Measurements from ENCODE around the gene CAPS. TPM values are rescaled to one million over a fixed set of nuclear protein-coding genes. Genes with fewer than 3 reads are reported as not detected.

CAPS gene
- polyA plus RNA-seq, 4 donors, result 7.2 to 53.8 (median 23.4) TPM

DNA sequence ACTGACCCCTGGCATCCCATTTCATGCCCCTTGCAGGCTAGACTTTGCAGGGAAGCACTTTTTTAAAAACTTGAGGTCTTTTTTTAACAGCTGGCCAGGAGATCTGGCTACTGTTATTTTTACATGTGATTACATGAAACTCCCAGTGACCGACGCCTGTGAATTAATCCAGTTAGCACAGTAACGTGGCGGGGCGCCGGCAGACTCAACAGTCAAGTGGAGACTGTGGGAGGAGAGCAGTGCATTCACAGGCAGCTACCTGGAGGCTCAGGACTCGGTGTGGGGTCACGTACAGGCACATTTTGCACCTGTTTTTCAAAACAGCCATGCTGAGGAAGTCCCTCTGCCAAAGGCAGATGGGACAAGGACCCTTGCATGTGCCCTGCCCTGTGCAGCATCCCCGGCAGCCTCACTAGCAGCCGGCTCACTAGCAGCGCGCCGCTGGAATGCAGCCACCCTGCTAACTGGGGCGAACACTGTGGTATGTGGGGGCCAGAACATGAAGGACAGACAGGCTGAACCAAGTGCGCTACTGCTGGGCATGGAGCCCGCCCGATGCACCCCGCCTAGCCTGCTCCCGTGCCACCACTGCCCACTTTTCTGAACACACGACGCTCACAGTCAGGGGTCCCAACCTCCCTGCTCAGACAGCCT lies 18.7 kb downstream of the CAPS start:
- no peak for DNase-seq (ENCODE audit: low read depth in 4 of 4, low spot score in 3 of 4)

DNA sequence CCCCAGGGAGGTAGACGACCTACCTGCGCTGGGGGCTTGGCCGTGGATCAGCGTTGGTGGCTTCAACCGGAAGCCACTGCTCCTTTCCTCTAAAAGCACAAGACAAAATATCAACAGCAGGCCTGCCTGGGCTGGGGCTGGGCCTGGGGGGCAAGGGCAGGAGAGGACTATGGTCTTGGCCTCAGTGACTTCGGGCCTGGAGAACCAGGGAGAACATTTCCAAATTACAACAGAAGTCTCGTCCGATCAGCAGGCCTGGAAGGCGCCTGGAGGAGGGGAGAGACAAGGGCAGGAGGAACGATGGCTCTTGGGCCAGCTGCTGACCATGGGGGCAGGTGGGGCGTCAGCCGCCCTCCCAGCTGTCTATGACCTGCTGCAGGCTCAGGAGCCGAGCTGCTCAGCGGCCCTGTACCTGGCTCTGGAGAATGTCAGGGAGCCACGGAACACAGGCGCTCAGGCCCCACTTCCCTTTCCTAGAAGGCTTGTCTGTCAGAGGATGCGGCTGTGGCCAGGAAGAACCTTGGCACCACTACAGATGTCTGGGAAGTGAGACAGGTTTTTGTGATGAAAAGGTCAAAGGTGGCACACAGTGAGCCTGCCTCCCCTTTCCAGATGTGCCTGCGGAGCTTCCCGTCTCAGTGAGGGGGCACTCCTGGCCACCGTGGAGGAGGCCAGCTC lies 19.5 kb downstream of the CAPS start:
- DNase-seq (ENCODE audit: low read depth in 4 of 4, low spot score in 3 of 4), result no peak

DNA sequence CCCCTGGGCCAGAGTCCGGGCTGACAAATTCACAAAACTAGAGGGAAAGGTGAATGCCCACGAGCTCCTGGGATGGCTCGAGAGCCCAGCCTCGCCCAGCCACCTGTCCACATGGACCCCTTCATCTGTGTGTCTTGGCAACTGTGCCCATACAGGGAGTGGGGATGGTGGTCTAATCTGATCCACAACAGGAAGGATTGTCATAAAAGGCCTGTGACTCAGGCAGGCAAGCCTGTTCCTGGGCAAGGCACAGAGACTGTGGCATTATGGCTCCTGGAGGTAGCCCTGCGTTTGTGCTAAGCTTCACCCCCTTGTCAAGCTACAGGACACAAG lies 20.0 kb downstream of the CAPS start:
- DNase-seq (ENCODE audit: low read depth in 4 of 4, low spot score in 3 of 4), result no peak

DNA sequence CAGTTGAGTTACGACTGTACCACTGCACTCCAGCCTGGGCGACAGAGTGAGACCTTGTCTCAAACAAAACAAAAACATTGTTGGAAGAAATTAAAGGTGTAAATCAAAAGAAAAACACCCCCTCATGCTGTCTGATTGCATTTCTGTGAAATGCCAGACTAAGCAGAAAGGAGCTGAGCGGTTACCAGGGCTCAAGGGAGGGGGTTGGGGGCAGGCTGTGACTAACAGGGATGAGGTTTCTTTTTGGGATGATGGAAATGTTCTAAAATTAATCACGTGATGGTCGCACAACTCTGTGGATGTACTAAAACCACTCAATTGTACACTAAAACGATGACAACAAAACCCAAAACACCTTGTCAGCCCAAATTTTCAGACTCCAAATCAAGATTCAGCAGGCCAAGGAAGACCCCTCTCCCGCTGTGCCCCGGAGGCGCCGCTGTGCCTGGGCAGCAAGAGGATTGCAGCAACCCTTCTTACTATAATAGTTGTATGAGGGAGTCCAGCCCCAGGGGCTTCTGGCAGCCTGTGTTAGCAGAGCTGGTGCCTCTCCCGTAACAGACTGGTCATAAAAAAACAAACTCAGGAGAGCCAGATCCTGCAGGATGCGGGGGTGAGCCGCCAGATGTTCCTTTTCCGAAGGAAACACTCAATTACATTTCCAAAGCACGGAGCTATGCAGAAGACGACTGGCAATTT lies 20.9 kb downstream of the CAPS start:
- no peak for DNase-seq (ENCODE audit: low read depth in 4 of 4, low spot score in 3 of 4)

DNA sequence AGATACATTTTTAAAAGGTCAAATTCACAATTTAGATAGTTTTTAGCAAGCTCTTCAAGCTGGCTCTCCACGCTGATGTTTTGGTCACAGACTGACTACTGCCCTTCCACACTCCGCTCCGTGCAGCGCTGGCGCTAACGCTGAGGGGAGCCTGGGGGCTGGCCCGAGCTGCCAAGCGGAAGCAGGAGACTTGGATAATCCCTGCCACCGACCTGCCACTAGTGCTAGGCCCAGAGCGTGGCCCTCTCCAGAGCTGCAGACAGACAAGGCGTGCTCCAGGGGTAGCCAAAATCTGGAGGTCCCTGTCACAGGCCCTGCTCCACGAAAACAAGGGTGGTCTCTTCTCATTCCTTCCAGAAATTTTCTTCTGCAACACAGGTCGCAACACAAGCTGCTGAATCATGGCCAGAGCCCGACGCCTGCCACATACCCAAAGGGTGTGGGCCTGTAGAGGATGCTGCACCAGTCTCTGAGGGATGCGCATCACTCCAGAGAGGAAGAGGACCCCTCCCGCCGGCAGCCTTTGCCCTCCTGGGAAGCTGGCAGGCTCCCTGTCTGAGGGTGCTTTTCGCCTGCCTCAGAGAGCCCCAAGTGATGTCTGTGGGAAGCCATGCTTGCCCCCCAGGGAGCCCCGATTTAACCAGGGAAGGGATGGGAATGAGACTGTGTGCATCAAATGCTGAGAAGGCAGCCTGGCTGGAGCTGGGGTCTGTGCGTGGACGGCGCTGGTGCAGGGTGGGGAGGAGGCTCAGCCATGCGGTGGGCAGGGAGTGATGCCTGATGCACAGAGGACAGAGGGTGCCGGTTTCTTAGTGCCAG lies 21.6 kb downstream of the CAPS start:
- no peak for DNase-seq (ENCODE audit: low read depth in 4 of 4, low spot score in 3 of 4)

DNA sequence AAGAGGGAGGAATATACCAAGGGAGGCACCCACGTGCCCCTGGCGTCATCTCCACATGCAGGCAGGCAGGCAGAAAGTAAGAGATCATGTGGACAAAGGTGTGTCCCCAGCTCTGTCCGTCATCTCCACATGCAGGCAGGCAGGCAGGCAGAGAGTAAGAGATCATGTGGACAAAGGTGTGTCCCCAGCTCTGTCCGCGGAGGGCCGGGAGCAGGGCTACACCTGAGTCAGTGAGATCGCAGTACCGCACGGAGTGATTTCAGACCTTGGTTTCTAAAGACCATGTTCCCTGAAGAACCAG lies 22.2 kb downstream of the CAPS start:
- DNase-seq (ENCODE audit: low read depth in 4 of 4, low spot score in 3 of 4), result no peak

DNA sequence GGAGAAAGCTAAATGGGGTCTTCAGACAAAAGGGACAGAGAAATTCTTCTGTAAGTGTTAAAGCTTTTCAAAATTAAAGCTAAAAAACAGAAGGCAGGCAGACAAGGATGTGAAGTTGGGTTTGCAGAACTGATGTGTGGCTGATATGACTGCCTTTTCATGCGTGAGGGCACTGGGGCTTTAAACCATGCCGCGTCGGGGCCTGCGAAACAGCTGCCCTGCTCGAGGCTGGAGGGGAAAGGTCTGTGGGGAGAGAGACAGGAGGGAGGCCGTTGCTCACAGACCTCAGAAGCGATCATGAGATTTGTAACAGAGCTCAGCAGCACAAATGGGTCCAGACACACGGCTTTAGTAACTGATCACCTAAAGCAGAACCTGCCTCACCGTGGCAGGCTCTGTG lies 23.5 kb downstream of the CAPS start:
- no peak for DNase-seq (ENCODE audit: low read depth in 4 of 4, low spot score in 3 of 4)

DNA sequence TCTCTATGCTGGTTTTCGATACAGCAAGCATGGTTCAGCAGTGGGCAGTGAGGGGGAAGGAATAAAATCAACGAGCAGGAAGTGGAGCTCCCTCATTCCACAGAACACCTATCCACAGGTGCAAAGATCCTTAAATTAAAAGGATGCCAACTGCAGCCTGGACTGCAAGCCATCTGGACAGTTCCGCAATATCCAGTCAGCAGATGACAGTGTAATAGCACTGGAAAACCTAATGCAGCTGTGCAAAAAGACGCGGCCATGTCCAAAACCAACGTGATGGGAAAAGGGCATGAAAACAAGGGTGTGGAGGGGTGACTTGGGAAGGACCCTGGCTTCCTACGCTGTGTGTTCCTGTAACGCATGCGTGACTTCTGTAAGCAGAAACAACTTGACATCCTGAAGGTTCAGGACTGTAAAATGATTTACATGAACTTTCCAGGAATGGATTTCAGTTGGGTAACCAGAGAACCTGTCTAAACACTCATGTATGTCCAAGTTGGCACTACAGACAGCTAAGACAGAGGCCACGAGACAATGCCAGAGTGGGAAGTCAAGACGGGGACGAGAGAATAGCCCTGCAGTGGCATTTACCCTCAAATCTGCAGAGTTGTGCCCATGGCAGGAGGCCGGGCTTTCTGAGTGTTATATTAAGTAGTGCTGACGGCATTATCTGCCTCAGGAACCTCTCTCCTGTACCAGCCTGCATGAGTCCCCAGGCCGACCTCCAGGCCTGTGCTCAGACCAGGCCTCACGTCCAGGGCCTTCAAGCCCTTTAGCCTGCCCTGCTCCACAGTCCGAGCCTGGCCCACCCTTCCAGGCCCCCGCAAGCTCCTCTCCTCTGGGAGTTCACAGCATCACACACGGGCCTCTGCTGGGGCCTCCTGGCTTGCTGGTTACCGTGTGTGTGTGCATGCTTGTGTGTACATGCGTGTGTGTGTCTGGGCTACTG lies 26.5 kb downstream of the CAPS start:
- DNase-seq (ENCODE audit: low read depth in 4 of 4, low spot score in 3 of 4), result no peak

DNA sequence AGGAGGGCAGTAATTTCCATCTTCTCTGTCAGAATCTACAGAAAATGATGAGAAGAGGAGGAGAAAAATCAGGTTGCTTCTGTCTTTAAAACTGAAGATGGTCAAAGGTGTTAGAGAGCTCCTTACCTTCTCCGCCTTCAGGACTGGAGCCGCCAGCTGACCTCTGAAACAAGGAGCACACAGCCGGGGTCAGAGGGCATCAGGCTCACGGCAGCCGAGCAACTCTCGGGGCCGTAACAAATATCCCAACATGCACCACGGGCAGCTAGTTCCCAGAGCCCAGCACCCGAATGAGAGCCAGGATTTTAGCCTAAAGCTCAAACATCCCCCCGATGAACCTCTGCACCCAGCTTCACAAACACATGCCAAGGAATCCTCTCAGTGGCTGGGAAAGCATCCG lies 27.6 kb downstream of the CAPS start:
- DNase-seq (ENCODE audit: low read depth in 4 of 4, low spot score in 3 of 4), result no peak

DNA sequence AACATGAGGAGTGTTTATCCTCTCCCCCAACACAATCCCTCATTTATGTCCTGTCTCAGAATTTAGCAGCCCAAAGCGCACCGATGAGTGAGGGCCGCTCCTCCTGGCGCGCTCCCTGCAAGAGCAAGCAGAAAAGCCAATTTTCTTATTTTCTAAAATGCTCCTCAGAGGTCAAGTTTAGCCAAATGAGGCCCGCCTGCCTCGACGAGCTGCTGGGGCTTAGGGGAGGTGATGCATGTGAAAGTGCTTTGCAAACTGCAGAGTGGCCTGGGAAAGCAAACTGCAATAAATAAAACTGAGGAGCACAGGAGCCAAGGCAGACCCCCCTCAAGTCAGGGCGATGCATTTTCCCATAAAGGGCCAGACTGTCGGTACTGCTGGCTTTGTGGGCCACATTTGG lies 29.0 kb downstream of the CAPS start:
- no peak for DNase-seq (ENCODE audit: low read depth in 4 of 4, low spot score in 3 of 4)

DNA sequence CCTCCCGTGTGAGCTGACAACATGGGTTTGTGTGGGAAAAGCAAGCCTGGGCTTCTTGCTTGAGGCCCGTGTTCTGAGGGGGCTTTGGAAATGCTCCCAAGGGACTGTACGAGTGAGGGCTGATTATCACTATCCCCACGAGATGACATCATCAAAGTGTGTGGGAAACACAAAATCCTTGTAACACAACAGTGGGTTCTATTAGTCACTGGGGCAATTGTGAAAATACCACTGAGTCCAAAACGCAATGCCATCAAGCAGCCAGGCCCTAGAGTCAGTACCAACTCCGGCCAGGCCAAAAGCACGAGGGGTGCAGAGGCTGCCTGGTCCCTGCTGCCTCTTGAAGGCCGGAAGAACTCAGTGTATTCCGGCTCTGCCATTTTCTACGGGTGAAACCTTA lies 29.6 kb downstream of the CAPS start:
- no peak for DNase-seq (ENCODE audit: low read depth in 4 of 4, low spot score in 3 of 4)

DNA sequence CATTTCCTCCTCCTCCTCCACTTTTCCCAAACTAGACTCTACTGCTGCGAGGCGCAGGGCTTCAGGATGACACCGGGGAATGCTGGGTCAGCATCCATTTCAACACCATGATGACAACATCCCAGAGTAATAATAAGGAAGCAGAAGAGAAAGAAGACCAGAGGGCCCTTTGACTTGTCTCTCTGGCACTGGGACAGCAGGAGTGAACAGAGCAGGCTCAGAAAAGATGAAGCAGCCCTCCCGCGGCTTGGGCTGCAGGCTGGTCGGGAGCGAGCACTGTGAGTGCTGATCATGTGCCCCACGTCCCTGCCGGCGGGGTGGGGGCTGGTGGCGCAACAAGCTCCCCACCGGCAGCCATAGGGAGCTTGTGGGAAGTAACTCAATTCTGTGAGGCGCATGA lies 33.4 kb downstream of the CAPS start:
- no peak for DNase-seq (ENCODE audit: low read depth in 4 of 4, low spot score in 3 of 4)

DNA sequence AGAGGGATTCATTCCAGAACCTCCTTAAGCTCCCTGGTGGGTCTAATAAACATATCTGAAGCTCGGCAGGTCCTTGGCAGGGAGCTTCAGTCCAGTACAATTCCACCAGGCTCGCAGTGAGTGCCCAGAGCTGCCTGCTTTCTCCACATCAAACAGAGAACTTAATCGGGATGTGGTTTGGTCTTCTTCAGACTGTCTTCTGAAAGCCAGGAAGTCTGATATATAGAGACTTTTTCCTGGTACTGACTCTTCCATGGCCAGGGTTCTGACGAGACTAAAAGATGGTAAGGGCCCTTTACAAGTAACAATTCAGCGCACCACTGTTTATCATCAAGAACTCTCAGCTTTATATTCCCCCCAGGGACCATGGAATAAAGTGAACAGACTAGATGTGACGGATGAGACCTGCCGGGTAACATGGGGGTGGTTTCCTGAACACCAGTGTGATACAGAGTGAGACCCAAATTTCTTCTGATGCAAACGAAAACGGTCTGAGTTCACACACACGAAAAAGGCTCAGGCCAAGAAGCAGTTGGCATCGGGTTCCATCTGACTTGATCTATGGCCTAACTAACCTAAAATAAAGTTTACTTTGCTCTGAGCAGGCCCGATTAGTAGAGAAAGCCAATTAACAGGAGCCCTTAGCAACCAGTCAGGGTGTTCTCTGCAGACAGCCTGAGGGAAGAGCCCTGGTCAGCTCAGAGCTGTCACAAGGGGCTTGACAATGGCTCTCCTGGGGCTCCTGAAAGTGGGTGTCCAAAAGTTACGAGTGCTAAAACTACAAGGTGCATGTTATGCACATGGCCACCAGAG lies 34.9 kb downstream of the CAPS start:
- DNase-seq (ENCODE audit: low read depth in 4 of 4, low spot score in 3 of 4), result no peak

DNA sequence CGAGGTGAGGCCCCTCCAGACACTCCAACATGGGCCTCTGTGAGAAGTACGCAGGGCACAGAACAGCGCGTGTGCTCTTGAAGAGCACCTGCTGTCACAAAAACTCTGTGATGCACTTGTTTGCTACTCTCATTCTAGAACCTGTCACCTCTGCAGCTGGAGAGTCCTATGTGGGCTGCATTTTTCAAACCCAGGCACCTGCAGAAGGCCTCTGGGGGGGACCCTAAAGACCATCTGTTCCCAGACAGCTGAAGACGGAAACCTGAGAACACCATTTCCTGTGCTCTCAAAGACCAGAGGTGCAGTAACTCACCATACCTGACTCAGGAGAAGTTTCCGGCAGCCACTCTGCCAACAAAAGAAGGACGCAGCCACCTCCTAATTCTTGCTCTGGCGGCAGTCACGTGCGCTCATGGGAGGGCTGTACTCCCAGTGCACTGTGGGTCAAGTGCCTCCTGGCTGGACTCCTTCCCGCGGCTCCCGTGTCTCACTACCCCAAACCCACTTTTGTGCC lies 35.8 kb downstream of the CAPS start:
- no peak for DNase-seq (ENCODE audit: low read depth in 4 of 4, low spot score in 3 of 4)

DNA sequence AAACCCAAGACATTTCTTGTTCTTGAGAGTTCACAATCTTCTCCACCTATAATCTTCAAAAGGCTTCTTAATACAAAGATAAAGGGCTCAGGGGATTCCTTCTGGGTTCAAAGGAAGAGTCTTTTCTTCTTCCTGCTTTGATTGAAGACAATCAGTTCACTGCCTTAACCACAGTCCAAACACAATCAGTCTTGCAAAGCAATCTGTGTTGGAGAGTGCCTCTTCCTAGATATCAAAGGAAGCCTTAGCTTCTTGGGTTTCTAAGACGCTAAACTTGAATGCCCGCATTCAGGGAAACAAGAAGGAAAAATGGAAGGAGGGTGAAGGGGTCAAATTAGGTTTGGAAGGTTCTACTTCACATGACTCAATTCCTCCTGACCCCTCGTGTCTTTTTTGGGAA lies 36.7 kb downstream of the CAPS start:
- no peak for DNase-seq (ENCODE audit: low read depth in 4 of 4, low spot score in 3 of 4)

DNA sequence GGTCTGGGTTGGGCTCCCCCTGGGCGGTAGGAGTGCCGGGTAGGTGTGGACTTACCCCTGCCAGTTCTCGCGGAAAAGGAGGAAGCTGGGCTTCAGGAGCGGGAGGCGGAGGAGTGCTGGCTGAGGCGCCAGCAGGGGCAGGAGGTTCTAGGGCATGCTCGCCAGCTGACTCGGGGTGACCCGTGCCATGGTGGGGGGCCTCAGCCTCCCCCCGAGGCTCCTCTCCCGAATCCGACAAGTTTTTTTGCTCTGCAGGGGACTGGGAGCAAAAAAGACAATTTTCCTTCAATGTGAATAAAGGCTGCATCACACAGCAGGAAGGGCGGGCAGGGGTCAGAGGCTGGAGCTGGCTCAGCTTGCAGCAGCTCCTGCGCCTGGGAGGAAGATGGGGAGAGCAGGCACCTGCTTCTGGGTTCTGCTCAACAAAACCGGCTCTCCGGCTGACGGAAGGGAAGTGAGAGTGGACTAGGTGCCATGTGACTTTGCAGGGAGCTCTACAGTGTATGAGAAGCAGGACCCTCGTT lies 37.3 kb downstream of the CAPS start:
- no peak for DNase-seq (ENCODE audit: low read depth in 4 of 4, low spot score in 3 of 4)

DNA sequence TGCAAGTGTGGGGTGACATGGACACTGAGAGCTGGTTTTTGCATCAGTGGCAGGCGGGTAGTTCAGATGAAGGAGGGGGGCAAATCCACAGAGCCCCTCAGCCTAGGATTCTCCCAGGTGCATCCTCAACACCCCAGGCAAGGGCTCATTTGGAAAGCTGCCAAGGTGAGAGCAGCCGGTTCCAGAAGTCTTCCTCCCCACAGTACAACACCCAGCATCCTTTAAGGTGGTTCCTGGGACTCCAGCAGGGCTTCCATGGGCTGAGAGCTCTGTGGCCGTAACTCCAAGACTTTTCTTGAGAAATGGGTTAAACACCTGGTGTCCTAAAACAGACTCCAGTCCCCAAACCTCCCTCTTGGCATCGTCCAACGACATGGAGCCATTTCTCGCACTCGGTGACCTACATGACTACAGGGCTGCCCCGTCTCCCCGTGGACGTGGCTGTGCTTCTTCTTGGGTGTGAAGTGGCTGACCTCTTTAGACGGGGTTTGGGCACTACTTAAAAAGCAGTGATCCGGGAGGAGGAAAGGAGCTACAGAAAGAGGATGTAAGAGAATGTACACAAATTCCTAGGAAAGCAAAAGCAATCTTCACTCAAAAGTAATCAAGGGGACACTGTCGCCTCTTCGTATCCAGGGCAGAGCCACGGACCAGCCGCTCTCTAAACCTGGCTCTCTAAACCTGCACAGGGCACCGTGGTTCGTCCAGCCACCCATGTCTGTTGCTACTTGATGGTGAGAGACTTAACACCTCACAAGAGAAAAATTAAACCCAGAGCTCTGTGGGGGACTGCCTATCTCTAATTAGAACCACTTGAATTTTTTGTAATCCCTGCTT lies 38.4 kb downstream of the CAPS start:
- DNase-seq (ENCODE audit: low read depth in 4 of 4, low spot score in 3 of 4), result no peak

DNA sequence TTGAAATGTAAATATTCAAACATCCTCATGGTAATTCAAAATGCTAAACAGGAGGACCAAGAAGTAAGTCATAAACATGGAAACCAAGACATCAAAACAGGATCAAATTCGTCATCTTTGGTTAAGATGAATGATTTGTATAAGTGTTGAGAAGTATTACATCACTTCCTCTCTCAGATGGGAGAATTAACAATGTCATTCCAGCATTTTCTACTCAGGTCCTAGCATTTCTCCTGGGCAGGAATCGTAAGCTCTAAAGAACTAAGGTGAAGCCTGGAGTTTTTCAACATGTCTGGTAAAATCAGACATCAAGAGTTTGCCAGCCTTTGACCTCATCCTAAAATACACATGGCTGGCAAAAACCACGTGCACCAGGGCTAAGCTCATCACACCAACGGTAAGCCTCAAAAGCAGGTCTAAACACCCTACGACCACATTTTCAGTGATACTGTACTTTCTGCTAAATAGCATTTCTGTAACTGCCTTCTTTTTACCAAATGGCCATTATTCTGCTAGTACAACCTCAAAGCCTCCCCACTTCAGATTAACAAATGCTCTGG lies 39.1 kb downstream of the CAPS start:
- no peak for DNase-seq (ENCODE audit: low read depth in 4 of 4, low spot score in 3 of 4)

All from left renal pelvis (tissue), 4 donors.